ENCODE results near the gene CUL4A. TPM values are rescaled to one million over a fixed set of nuclear protein-coding genes. Genes with fewer than 3 reads are reported as not detected.
A peak's percentile ranks its signal among the peaks of the same experiment; 100 is the strongest.

The CUL4A gene
- total RNA-seq, 1 donor from 2014 or later: 237 TPM

DNA sequence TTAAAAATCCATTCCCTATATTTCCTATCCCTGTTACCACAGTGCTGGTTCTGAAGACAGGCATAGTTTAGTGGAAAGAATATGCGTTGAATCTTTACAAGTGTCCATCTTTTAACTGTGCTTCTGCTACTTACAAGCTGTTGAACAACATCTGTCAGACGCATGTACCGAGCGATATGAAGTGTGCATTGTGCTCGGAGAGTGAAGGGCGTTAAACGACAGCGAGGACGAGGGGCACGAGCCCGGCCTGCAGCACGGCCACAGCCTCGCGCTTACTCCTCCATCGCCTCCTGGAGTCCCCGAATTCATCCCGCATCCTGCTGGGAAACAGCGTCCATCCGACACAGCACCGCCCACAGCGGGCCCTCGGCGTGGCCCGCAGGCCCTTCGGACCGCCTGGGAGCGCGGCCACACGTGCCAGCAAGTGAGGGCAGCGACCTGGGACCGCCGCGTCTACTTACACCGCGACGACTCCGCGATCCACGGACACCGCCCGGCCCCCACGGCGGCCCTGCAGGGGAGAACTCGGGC lies 1.5 kb upstream of the CUL4A start:
- DNase-seq (ENCODE audit: low spot score): peak; percentile 33

DNA sequence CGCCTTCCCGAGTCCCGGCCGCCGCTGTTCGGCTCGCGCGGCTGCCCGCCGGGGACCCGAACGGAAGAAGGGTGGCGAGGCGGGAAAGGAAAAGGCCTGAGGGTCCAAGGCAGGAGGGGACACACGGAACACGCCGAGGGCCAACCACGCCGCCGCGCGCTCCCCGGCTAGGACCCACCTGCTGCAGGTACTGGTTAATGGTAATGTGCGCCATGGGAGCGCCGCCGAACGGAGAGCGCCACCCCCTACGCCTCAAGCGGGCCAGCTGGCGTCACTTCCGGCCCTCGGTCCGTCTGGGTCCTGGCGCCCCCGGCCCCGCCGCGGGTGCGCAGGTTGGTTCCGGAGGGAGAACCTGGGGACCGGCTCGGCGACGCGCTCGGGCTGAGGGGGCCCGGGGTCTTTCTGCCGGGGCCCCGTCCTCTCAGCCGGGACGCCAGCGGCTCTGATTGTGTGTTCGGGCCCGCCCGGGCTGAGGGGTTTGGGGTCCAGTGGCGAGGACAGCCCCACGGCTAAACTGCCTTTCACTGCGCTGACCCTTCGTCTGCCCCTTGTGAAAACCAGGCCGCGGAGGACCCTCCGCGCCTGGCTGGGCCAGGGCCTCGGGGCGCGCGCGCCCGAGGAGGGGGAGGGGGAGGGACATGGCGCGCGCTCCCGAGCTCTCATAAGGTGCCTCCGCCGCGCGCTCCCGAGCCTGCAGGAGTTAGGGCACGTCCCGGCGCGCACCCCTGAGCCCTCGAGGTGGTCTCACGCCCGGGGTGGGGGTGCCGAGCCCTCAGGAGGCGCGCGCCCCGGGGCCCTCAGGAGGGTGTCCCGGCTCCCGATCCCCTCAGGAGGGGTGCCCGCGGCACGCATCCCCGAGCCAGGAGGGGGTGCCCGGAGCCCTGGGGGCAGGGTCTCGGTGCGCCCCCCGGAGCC lies 735 bp upstream of the CUL4A start, which contains the start of gene PCID2:
TSS of gene PCID2 (minus strand) at position 249 of the 915 bp plus-strand sequence. CDS start at position 214, 35 bp downstream.
- peak; percentile 93 for DNase-seq (ENCODE audit: low spot score)

DNA sequence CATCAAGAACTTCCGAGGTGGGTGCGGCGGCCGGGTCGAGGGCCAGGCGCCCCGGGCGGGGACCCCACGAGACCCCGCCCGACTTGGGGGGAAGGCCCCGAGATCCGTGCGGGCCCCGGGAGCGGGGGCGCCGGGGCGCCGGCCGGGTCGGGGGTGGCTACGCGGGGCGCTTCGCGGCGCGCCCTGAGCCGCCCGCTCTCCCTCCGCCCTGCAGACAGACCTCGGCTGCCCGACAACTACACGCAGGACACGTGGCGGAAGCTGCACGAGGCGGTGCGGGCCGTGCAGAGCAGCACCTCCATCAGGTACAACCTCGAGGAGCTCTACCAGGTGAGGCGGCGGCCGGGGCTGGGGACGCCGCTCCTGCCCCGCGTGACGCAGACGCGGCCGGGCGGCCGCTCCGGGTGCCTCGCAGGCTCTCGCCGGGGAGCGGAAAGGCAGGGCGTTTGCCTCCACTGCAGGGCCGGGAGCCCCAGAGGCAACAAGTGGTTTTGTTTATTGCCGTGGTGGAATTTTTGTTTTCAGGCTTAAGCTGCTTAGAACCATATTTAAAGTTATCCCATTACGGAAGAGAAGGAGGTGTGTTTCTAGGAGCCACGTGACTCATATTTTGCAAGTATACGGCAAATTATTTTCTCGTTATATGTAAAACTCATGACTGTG lies 477 bp downstream of the CUL4A start:
- peak; percentile 52 for DNase-seq (ENCODE audit: low spot score)

DNA sequence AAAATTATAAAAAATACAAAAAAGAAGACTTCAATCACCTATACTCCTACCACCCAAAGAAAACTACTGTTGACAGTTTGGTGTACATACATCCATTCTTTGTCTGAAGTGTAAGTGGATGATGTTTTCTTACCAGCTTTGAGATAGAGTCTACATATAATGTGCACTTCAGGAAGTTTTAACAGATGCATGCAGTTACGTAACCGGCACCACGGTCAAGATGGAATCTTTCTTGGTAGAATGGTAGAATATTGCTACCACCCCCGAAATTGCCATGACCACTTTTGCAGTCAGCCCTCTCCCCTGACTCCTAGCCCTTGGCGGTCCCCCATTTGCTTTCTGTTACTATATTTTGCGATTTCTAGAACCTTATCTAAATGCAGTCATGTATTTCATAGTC lies 1.4 kb downstream of the CUL4A start:
- DNase-seq (ENCODE audit: low spot score): no peak

DNA sequence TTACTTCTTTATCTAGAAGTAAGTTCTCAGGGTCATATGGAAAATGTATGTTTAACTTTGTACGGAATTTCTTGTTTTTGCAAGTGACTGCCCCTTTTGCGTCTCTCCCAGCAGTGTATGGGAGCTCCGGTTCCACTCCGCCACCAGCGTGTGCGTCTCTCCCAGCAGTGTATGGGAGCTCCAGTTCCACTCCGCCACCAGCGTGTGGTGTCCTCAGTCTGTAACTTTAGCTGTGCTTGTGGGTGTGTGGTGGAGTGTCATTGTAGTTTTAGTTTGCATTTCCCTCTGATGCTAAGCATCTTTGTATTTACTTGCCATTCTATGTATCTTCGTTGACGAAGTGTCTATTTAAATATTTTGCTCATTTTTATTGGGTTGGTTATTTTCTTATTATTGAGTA lies 2.4 kb downstream of the CUL4A start:
- no peak for DNase-seq (ENCODE audit: low spot score)

DNA sequence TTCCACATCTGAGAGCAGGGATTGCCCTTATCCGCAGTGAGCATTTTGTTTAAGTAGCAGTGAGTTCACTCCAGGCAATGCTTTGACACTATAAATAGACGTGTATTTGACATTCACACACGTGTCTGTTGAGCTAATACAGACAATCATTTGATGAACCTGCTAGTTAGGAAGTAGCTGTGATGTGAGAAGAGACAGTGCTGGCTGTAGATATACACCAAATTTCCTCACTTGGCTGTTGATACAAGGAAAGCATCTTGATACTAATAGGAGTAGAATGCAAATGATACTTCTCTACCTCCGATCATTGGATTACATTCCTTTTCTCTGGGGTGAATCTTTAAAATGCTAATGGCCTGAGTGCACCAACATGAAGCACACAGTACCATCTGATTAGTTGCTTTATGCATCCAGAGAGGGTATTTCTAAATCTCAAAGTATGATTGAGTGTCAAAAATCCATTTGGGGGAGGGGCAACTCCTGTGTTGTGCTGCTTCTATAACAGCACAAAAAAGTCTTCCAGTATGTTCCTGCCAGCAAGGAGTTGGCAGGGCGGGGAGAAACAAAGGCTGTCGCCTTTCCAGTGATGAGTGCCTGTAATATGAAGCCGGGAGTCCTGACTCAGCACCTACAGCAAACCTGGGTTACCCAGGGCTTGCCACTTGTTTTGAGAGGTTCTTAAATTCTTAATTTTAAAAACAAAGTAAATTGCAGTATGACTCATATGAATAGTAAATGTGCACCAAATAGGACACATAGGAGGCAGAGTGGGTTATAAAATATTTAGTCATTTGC lies 7.0 kb downstream of the CUL4A start:
- DNase-seq (ENCODE audit: low spot score): peak; percentile 30

DNA sequence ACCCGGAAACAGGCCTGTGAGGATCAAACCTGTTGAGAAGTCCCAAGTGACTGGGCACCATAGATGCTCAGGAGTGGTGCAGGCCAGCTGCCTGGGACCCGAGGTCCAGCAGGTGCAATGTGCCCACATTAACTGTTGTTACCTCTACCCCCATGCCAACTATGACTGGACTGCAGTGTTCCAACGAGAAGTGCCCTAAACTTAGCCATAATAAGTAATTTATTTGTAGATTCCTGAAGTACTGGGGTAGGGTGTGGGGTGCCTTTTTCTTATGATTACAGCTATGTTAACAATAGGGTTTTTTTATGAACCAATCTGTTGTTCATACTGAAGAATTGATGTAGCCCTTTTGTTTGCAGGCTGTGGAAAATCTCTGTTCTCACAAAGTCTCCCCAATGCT lies 9.2 kb downstream of the CUL4A start:
- no peak for DNase-seq (ENCODE audit: low spot score)

DNA sequence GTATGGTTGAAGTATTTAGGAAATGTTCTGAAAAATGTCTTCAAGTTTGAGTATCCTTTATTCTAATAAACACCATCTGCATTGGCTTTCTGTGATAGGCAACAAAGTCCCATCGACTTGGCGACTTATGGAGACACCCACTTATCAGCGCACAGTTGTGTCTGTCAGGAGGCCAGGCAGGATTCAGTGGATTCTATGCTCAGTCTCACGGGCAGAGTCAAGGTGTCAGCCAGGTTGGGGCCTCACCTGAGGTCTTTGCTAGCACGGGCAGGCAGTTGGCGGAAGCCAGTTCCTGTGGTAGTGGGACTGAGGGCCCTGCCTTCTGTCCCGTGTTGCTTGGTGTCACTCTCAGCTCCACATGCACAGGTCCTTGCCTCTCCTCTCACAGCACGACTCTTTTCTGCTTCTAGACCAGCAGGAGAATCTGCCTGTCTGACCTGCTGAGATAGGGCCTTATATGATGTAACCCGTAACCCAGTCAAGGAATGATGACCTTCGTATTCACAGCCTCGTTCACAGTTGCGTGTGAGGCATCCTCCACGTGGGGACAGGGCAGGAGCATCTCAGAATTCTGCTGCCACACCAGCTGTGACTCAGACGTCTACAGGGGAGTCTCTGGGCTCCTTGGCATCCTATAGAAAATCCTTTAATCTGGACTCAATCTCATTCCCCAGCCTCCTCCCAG lies 10.0 kb downstream of the CUL4A start:
- DNase-seq (ENCODE audit: low spot score): peak; percentile 43

DNA sequence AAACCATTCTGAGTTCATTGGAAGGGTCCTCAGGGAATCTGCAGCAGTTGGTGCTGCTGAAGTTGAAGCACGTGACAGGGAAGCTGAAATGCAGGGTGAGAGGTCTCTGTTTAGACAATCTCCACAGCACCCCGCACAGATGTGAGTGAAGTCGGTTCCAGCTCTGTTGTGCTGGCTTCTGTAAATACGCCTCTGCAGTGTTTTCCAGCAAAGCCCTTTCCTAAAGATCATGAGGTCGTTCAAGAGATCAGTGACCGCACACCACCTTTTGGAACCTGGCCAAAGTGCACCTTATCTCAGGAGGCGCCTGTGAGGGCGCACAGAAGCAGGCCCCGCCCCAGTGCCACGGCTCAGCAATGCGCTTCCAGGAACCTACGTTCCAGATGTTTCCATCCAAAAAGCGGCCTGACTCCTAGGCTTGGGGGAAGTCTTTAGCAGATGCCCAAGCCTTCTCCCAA lies 10.8 kb downstream of the CUL4A start:
- no peak for DNase-seq (ENCODE audit: low spot score)

DNA sequence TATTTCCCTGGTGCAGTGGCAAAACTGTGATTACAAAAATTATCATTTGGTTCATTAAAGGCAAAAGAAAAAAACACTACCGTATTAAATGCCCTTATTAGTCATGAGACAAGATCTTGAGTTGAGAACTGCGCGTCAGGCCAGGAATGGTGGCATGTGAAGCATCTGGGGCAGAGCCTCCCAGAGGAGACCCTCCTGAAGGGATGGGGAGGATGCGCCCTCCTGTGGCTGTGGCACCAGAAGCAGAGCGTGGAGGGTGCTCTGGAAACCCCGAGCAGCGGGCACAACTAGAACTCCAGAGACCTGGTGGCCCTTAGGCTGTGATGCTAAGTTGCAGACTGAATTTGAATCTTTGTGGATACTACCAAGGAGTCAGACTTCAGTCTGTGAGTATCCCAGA lies 11.5 kb downstream of the CUL4A start:
- no peak for DNase-seq (ENCODE audit: low spot score)

DNA sequence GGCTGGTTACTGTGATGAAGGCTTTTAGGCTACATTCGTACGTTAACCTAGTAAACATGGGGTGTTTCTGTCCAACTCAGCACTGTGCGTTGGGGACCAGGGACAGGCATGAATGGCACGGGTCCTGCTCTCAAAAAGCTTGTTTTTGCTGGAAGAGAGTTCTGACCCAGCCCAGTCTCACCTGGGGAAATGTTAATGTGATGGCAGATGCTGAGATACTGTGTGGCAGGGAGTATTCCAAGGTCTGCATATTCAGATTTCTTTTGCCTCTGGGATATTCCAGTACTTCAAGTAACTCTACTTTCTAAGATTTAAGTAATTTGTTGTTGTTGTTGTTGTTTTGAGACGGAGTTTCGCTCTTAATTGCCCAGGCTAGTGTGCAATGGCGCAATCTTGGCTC lies 13.7 kb downstream of the CUL4A start:
- no peak for DNase-seq (ENCODE audit: low spot score)

DNA sequence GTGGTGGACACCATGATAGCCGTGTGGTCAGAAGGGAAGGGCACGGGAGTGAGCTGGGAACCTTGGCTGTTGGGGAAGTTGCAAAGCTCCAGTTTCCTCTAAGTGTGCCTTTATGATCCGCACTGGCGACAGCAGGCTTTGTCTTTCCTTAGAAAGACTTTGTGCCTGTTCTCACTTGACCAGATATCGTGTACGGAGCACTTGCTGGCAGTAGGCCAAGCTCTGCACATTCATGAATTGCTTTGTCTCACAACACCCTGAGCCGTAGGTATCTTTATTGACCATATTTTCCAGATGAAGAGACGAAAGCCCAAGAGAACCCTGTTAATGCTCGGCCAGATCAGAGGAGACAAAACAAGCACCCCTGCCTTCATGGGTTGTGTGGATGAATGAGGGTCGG lies 15.1 kb downstream of the CUL4A start:
- DNase-seq (ENCODE audit: low spot score): no peak

DNA sequence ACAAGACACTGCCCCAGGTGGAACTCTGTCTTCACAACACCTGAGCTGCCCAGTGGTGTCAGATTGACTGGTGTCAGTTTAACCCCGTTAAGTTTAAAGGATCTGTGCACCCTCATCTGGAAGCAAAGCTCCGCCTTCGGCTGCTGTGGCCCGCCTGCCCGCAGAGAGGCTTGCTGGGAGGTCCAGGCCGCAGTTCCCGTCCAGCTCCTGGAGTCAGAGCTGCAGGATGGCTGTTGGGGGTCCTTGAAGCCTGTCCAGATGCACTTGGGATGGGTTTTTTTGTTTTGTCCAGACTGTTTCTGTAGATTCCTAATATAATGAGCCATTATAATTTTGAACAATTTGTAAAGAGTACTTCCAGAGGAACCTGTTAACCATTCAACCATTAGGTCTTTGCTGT lies 16.1 kb downstream of the CUL4A start:
- DNase-seq (ENCODE audit: low spot score): no peak

DNA sequence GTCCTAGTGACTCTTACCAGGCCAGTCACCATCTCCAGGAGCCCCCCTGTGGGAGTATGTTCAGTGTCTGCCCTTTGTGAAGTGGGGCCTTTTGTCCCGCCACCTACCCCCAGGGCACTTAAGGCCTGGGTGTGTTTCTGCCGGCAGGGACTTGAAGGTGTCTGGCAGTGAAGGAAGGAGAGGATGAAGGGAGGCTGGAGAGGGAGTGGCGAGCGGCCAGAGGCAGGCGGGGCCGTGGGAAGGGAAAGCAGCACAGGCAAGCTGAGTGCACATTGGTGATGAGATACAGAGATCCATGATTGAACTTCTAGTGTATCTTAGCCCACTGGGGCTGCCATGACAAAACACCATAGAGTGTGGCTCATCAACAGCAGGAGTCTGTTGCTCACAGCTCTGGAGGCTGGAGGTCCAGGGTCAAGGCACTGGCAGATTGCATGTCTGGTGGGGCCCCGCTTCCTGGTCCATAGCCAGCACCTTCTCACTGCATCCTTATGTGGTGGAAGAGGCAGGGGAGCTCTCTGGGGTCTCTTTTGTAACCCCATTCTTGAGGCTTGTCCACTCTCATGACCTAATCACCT lies 17.5 kb downstream of the CUL4A start:
- DNase-seq (ENCODE audit: low spot score): no peak

DNA sequence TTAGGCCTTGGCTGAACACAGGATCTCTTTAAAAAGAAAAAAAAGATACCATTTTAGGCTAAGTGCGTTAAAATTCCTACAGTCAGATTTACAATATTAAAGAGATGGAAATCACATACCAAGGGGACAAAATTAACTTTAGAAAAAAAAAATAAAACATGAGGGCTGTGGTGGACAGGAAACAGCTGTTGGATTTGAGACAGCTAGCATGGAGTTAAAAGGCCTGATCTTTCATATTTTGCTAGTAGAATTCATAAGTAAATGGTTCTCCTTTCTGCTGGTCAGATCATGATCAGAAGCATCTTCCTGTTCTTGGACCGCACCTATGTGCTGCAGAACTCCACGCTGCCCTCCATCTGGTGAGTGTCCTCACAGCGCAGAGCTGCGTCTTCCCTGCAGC lies 19.7 kb downstream of the CUL4A start:
- DNase-seq (ENCODE audit: low spot score): no peak

DNA sequence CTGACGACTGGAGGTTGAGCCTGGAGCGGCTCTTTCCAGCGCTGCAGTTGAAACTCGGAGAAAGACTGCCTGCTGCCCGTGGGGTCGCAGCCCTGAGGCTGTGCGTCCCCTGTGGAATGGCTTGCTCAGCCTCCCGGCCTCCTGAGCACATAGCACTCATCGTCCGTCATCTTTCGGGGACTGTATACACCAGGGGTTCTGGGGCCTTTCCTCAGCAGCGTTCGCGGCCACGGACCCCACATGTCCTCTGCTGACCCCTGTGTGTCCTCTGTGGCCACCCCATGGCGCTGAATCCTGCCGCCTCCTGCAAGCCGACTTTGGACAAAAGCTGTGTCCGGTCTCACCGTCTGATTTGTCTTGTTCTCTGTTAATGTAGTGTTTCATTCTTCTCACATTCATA lies 20.4 kb downstream of the CUL4A start:
- DNase-seq (ENCODE audit: low spot score): no peak

DNA sequence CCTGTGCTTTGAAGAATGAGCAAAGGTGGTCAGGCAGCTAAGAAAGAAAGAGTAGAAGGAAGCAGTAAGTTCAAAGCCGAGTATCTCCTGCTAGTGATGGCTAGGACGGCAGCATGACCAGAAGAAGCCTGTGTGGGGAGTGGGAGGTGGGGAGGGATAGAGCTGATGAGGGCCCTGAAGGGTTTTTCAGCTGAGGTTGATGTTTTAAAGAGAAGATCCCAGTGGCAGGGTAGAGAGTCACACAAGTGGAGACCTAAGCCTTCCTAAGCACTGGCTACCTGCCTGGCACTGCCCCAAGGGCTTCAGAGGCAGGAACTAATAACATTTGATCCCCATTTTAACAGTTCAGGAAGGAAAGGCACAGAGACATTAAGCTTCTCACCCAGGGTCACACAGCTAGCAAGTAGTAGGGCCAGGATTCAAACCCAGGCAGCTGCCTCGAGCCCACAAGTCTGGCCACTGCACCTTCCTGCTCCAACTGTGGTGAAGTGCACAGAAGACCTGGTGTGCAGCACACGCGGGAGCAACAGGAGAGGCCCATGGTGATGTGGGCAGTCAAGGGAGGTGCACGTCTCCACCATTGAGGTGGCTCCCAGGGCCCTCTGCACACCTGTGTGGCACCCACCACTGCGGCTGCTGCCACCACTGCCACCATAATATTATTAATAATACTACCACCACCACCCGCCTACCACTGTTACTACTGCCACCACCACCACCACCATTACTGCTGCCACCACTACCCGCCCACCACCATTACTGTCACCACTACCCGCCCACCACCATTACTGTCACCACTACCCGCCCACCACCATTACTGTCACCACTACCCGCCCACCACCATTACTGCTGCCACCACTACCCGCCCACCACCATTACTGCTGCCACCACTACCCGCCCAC lies 22.1 kb downstream of the CUL4A start:
- no peak for DNase-seq (ENCODE audit: low spot score)

DNA sequence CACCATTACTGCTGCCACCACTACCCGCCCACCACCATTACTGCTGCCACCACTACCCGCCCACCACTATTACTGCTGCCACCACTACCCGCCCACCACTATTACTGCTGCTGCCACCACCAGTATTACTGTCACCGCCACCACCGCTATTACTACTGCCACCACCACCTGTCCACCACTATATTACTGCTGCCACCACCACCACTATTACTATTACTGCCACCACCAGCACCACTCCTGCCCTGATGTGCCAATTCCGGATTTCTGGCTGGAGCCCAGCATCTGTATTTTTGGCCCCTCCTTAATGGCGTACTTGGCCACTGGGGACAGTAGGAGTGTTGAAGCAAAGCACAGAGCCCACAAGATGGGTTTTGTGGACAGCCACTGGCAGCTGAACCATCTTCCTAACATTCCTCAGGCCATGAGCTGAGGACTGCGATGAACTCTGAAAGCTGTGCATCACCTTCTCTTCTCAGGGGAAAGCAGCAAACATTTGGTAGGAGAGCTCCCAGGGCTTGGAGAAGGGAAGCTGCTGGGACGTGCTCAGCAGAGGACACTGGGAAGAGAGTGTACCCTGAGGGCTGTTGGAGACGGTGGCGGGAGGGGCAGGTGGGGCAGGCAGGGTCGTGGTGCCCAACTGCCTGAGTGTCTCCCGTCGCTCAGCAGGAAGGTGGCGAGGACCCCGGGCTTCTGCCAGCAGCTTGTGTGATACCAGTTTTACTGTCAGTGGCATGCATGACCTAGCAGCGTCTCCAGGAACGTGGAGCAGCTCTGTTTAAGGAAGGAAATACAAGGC lies 23.0 kb downstream of the CUL4A start:
- no peak for DNase-seq (ENCODE audit: low spot score)

DNA sequence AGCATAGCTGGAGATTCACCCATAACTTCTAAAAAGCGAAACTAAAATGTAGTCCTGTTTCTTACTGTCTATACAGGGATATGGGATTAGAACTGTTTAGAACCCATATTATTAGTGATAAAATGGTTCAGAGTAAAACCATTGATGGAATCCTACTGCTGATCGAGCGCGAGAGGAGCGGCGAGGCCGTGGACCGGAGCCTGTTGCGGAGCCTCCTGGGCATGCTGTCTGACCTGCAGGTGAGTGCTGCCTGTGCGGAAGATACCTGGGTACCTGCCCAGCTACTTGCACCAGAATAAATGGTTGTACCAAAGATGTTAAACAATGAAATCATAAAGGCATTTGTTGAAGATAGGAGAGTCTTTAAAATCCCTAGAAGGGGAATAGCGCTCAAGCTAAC lies 23.7 kb downstream of the CUL4A start:
- no peak for DNase-seq (ENCODE audit: low spot score)
